Stimulated activated CD8-positive, alpha-beta memory T cell treated with anti-CD3 and anti-CD28 coated beads, Interleukin-4, amount 100 ng/mL, for 24 hours (primary cell): ENCODE results near the gene WHRN.

Experiments used
- DNase-seq: peaks from one replicate; pipeline ENCODE4 v3.0.0-alpha.2; 2020; ENCODE audit warnings: low read depth

WHRN gene

DNA sequence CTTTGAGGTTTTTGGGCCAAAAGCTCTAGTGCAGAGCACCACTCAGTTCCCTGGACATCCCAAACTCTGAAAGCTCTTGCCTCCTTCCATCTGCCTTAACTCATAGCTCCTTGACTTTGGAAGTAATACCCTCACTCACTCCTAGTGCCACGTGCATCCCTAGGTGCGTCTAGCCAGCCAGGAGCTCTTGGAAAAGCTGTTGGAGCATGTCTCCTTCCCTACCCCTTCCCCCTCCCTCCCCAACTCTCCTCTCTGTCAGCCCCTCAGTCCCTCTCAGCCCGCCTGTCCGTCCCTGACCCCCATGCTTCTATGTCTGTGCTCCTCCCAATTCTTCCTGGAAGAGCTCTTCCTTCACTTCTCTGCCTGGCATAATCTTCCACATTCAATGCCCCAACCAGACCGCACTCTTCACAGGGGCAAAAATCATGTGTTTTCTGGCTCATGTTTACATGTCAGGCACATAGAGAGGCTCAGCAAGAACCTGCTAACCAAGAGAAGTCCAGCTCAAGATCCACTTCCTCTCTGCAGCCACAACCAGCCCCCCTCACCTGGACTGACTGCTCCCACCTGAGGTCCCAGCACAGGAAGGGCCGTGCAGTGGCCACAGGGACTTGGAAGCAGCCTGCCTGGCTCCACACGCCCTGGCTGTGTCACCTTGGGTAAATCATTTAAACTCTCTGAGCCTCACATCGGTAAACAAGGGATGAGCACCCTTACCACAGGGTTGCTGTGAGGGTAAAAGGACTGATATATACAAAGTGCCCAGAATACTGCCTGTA is 58.4 kb downstream of the WHRN start:
- DNase-seq, result no peak

DNA sequence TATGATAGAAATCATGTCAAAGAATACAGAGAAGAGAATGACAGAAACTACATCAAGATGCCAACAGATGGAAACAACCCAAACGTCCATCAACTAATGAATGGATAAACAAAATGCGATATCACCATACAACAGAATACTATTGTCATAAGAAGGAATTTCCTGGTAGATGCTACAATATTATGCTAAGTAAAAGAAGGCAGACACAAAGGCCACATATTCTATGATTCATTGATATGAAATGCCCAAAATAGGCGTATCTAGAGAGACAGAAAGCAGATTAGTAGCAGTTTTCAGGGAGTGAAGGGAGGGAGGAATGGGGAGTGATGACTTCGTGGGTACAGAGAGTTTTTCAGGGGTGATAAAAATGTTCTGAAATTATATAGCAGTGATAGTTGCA is 59.2 kb downstream of the WHRN start:
- DNase-seq, result no peak

GRCh38 chr9:114445616-114446015 is 59.7 kb downstream of the WHRN start:
- no peak for DNase-seq

GRCh38 chr9:114442022-114442421 is 63.3 kb downstream of the WHRN start:
- no peak for DNase-seq

- DNase-seq, result no peak
Observed at GRCh38 chr9:114437401-114437893, 67.8 kb downstream of the WHRN start.

DNA sequence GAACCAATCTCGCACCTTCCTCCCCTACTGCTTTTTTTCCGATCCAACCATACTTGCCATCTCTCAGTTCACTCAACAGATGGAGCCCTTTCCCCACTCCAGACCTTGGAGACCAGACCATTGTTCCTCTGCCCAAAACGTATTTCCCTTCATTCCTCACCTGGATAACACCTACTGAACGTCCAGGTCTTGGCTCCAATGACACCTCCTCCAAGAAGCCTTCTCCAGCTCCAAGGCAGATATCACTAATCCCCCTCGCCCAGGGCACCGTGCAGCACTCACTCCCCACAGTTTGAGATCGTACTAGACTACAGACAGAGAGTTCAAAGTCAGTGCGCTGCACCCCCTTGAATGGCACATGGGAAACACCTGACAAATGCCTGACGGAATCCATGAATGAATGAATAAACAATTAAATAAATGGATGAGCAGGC is 70.4 kb downstream of the WHRN start:
- DNase-seq, result no peak

DNA sequence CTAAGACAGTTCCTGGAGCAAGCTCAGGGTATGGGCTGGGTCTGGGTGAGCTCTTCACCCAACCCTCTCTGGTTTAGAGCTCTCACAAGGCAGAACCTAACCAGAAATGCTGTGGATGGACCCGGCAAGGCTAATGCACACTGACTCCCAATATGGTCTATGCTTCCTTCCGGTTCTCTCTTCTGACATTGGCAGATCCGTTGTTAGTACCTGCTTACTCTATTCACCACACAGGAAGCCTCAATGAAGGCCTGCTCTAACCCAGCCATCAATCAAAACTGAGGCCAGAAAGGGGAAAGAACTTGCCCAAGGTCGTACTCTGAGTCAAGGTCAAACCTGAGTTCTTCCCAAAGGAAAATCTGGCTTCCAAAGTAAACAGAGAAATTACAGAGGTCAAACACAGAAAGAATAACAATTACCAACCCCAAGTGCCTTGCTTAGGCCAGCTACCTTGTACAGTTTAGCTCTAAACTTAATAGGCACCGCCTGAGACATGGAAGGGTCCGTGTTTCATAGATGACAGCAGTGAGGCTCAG is 71.5 kb downstream of the WHRN start:
- DNase-seq, result no peak

GRCh38 chr9:114433086-114433485 is 72.2 kb downstream of the WHRN start:
- no peak for DNase-seq

GRCh38 chr9:114432323-114433067 is 72.8 kb downstream of the WHRN start:
- no peak for DNase-seq

GRCh38 chr9:114431770-114432169 is 73.5 kb downstream of the WHRN start:
- DNase-seq, result no peak

DNA sequence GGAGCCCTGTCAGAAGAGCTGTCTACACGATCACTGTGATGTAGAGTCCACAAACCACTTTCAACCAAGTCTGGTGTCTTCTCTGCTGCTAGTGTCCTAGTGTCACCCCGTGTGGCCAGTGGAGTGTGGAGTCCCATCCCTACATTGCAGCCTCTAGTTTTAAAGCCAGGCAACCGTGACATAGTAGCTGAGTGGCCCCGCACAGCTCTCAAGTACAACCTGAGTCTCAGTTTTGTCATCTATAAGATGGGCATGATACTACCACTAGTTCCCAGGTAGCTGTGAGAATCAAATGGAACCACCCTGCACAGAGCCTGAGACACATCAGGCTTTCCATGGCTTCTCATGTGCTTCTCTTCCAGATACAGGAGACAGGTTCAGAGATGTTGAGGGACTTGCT is 74.3 kb downstream of the WHRN start:
- no peak for DNase-seq

DNA sequence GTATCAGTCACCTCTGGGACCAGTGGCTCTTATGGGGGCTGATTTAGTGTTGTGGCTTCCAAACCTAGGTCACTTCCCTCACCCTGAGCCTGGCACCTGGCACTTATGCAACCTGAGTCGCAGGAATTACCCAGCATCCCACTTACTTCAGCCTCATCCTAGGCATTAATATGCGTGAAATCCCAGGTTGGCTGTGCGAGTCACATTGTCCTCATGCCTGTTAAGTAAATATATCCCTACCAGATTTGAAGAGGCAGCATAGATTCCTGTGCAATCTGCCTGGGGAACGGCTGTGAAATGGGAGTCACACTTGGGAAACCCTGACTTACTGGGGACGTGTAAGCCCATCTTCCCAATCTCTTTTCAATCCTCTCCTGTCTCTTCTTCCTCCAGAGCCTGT is 74.8 kb downstream of the WHRN start:
- no peak for DNase-seq

- no peak for DNase-seq
Observed at GRCh38 chr9:114429488-114429887, 75.8 kb downstream of the WHRN start.

GRCh38 chr9:114428466-114428865 is 76.8 kb downstream of the WHRN start:
- no peak for DNase-seq

GRCh38 chr9:114427644-114428043 is 77.6 kb downstream of the WHRN start:
- DNase-seq, result no peak

DNA sequence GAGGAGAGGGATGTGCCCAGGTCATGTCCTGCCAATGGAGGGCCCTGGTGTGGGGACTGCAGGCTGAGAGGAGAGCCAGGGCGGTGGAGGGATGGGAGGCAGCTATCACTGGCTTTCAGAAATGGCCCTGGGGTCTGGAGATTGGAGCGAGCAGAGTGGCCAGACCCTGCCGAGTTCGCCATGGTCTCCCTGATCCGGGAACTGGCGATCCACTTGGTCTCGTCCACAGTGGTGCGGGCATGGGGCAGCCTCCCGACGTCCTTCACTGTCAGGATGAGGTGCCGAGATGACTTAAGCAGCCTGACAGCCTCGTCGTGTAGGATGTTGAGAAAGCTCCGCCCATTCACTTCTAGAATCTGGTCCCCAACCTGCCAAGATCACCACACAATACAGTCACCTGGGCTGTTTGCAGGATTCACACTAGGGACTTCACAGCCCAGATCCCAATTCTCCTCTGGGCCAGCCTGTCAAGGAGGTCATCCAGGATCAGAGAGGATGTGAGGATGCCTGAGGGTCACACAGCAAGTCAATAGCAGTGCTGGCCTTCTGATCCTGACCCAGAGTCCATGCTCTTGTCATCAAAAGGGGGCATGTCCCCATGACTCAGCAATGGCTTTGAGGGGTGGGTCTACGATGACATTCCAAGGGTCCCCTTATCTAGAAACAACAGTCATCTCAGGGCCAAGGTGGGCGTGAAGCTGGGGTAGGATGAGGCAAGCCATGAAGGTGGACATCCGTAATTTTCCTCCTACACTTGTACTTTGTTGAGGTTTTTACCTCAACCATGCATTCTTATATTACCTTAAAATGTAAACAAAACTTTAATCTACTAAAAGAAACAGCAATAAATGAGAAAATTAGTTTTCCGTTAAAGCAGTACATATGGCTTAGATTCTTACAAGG is 79.0 kb downstream of the WHRN start:
- DNase-seq, result no peak

DNA sequence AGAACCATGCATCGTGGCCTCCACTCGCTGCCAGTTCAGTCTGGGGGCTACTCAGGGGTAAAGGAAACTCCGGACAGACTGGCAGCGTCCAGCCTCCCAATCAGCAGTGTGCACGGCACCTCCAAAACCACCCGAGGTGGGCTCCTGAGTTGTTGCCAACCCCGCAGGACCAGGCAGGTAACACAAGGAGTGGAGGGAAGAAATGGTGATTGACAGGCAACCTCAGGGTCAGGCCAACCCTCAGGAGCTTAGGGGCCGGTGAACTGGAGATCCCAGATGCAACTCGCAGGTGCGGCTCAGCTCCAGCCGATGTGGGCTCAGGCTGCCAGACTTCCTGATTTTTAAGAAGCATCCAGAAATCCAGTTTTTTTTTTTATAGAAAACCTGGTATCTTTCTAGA is 80.1 kb downstream of the WHRN start:
- no peak for DNase-seq

DNA sequence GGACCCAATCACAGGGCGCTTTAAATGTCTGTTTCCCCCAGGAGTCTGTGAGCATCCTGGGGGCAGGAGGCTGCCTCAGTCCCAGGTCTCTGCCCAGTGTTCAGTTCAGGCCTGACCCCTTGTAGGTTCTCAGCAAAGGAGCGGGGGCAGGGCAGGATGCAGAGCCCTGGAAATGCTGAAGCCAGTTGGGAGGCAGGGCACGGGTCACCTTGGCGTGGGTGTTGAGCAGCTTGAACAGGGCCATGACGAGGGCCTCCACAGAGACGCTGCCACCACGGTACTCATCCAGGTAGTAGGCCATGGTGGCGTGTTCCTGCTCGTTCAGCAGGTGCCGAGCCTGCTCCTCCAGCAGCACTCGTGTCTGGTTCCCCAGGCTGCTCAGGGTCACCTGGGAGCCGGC is 81.1 kb downstream of the WHRN start:
- no peak for DNase-seq

- no peak for DNase-seq
Observed at GRCh38 chr9:114423181-114423580, 82.1 kb downstream of the WHRN start.

DNA sequence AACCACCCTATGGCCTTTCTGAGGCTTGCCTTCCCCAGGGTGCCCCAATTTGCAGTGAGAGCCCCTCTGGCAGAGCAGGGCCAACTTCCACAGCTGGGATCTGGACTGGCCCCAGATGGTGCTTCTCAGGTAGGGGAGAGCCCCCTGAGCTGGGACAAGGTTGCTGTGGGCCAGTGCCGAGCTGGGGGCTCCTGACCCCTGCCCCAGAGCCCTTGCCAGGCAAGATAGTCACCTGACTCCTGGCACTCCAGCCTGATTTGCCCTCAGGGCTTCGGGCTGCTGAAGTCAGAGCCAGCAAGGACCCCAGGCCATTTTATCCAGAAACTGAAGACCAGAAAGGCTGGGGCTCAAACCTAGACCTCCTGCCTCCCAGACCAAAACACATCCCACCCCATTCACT is 84.1 kb downstream of the WHRN start:
- DNase-seq, result no peak

GRCh38 chr9:114419796-114420195 is 85.5 kb downstream of the WHRN start:
- DNase-seq, result no peak

DNA sequence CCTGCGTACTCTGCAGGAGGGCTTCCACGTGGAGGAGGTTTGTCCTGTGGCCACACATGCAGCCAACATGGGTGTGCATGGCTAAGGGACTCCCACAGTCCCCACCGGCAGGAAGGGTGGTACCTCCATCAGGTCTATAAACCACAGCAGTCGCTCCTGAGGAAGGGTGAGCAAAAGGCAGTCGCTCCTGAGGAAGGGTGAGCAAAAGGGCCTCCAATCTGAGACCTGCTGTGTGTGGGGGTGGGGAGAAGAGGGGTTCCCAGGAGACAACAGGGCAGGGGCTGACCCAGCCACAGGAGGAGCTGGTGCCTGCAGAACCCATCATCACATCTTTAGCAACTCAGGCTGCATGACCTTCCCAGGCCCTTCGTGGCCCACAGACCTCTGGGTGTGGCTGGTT is 87.2 kb downstream of the WHRN start:
- DNase-seq, result no peak
